ENCODE data around the gene RTN3.

Gene RTN3

GRCh38 chr11:63761931-63762653 is 80.8 kb downstream of the RTN3 start:
- H2BK12ac ChIP-seq (ENCODE audit: low read length), result no peak overlapping the region
- H3K9ac ChIP-seq (ENCODE audit: low read depth, low read length, poor library complexity), result peak overlapping the region; percentile 90
- peak overlapping the region; percentile 95 for H3K4me2 ChIP-seq (ENCODE audit: insufficient read depth, low read length, poor library complexity, severe bottlenecking)
- H2BK15ac ChIP-seq (ENCODE audit: low read length), result peak overlapping the region; percentile 77
- no peak overlapping the region for H3K14ac ChIP-seq (ENCODE audit: low read length)
- H3K27me3 ChIP-seq (ENCODE audit: control insufficient read depth in 3 of 3, insufficient read depth in 3 of 3, low read depth in 1 of 3, low read length in 3 of 3), result no peaks in the 10 kb centered on the region
- peaks cover 27 to 40% of the 10 kb centered on the region in 2 donors for H3K4me1 ChIP-seq (ENCODE audit: control insufficient read depth in 2 of 2, insufficient read depth in 1 of 2, low read depth in 1 of 2, low read length in 2 of 2)
- H3K9me3 ChIP-seq (replicated peaks in 1 of 2; ENCODE audit: control insufficient read depth in 2 of 2, insufficient read depth in 1 of 2, low read depth in 1 of 2, low read length in 2 of 2), result no peaks in the 10 kb centered on the region
- H3K79me1 ChIP-seq (ENCODE audit: low read depth, low read length), result peaks cover 6% of the 10 kb centered on the region
- H3K4me3 ChIP-seq (ENCODE audit: low read length in 2 of 2), result peak overlapping the region in 1 of 2 donors; percentile 89
- peaks cover 8 to 86% of the 10 kb centered on the region in 2 donors for H3K36me3 ChIP-seq (replicated peaks in 1 of 2; ENCODE audit: control insufficient read depth in 2 of 2, insufficient read depth in 2 of 2, low read length in 2 of 2)
- DNase-seq (ENCODE audit: low spot score), result peak; percentile 55
- H2BK120ac ChIP-seq (ENCODE audit: low read depth, low read length), result peak overlapping the region; percentile 64
- no peak overlapping the region for H2AFZ ChIP-seq (ENCODE audit: low read length)
- no CpG with 5 or more reads among the region's 34 CpGs for whole genome bisulfite sequencing, 2 donors (ENCODE audit: extremely low coverage in 2 of 2, insufficient read length in 2 of 2, insufficient replicate concordance in 1 of 2)
- no peak overlapping the region for H3K4ac ChIP-seq (ENCODE audit: low read length)
- H3K27ac ChIP-seq (replicated peaks; ENCODE audit: low read length), result peak overlapping the region; percentile 93
- peak overlapping the region; percentile 94 for H2BK5ac ChIP-seq (ENCODE audit: low read length)
- peak overlapping the region; percentile 97 for H2AK5ac ChIP-seq (ENCODE audit: low read depth, low read length)
- H3K23ac ChIP-seq (ENCODE audit: low read depth, low read length, poor library complexity), result no peak overlapping the region
- H4K91ac ChIP-seq (ENCODE audit: low read depth, low read length, poor library complexity), result no peak overlapping the region
- no peak overlapping the region for H4K8ac ChIP-seq (ENCODE audit: low read depth, low read length)
- H3K18ac ChIP-seq (ENCODE audit: low read length), result peak overlapping the region; percentile 99

GRCh38 chr11:63762654-63763495 is 81.6 kb downstream of the RTN3 start:
- Histone ChIP-seq H2AFZ (ENCODE audit: low read length) (no peak overlapping the region), H3K27ac (replicated peaks; ENCODE audit: low read length) (peak overlapping the region; percentile 93), H2BK5ac (ENCODE audit: low read length) (peak overlapping the region; percentile 94), H3K4me2 (ENCODE audit: insufficient read depth, low read length, poor library complexity, severe bottlenecking) (peak overlapping the region; percentile 95), H3K36me3 (replicated peaks in 1 of 2; ENCODE audit: control insufficient read depth in 2 of 2, insufficient read depth in 2 of 2, low read length in 2 of 2) (peaks cover 8 to 79% of the 10 kb centered on the region in 2 donors), H2BK120ac (ENCODE audit: low read depth, low read length) (peak overlapping the region; percentile 61), H3K14ac (ENCODE audit: low read length) (peak overlapping the region; percentile 99), H3K4me3 (ENCODE audit: low read length in 2 of 2) (peak overlapping the region in 1 of 2 donors; percentile 89), H4K8ac (ENCODE audit: low read depth, low read length) (peak overlapping the region; percentile 100), H3K4ac (ENCODE audit: low read length) (peak overlapping the region; percentile 85), H3K23ac (ENCODE audit: low read depth, low read length, poor library complexity) (peak overlapping the region; percentile 95), H3K18ac (ENCODE audit: low read length) (peak overlapping the region; percentile 99), H2AK5ac (ENCODE audit: low read depth, low read length) (peak overlapping the region; percentile 97), H3K4me1 (ENCODE audit: control insufficient read depth in 2 of 2, insufficient read depth in 1 of 2, low read depth in 1 of 2, low read length in 2 of 2) (peaks cover 29 to 40% of the 10 kb centered on the region in 2 donors), H3K9me3 (replicated peaks in 1 of 2; ENCODE audit: control insufficient read depth in 2 of 2, insufficient read depth in 1 of 2, low read depth in 1 of 2, low read length in 2 of 2) (no peaks in the 10 kb centered on the region), H4K91ac (ENCODE audit: low read depth, low read length, poor library complexity) (peak overlapping the region; percentile 95), H3K9ac (ENCODE audit: low read depth, low read length, poor library complexity) (peak overlapping the region; percentile 99), H3K27me3 (ENCODE audit: control insufficient read depth in 3 of 3, insufficient read depth in 3 of 3, low read depth in 1 of 3, low read length in 3 of 3) (no peaks in the 10 kb centered on the region), H2BK12ac (ENCODE audit: low read length) (peak overlapping the region; percentile 69), H2BK15ac (ENCODE audit: low read length) (peak overlapping the region; percentile 94), H3K79me1 (ENCODE audit: low read depth, low read length) (peaks cover 6% of the 10 kb centered on the region)
- WGBS, 2 donors (ENCODE audit: extremely low coverage in 2 of 2, insufficient read length in 2 of 2, insufficient replicate concordance in 1 of 2), result no CpG with 5 or more reads among the region's 96 CpGs
- DNase-seq (ENCODE audit: low spot score), result peak; percentile 71

GRCh38 chr11:63763496-63764339 is 82.4 kb downstream of the RTN3 start:
- H2BK120ac ChIP-seq (ENCODE audit: low read depth, low read length), result peak overlapping the region; percentile 61
- H3K9ac ChIP-seq (ENCODE audit: low read depth, low read length, poor library complexity), result peak overlapping the region; percentile 99
- peak; percentile 76 for DNase-seq (ENCODE audit: low spot score)
- peak overlapping the region; percentile 93 for H3K27ac ChIP-seq (replicated peaks; ENCODE audit: low read length)
- peaks cover 8 to 70% of the 10 kb centered on the region in 2 donors for H3K36me3 ChIP-seq (replicated peaks in 1 of 2; ENCODE audit: control insufficient read depth in 2 of 2, insufficient read depth in 2 of 2, low read length in 2 of 2)
- H3K79me1 ChIP-seq (ENCODE audit: low read depth, low read length), result peaks cover 6% of the 10 kb centered on the region
- peak overlapping the region; percentile 94 for H2BK15ac ChIP-seq (ENCODE audit: low read length)
- no CpG with 5 or more reads among the region's 82 CpGs for WGBS, 2 donors (ENCODE audit: extremely low coverage in 2 of 2, insufficient read length in 2 of 2, insufficient replicate concordance in 1 of 2)
- peak overlapping the region; percentile 99 for H3K14ac ChIP-seq (ENCODE audit: low read length)
- H3K9me3 ChIP-seq (replicated peaks in 1 of 2; ENCODE audit: control insufficient read depth in 2 of 2, insufficient read depth in 1 of 2, low read depth in 1 of 2, low read length in 2 of 2), result no peaks in the 10 kb centered on the region
- H2BK12ac ChIP-seq (ENCODE audit: low read length), result peak overlapping the region; percentile 69
- no peaks in the 10 kb centered on the region for H3K27me3 ChIP-seq (ENCODE audit: control insufficient read depth in 3 of 3, insufficient read depth in 3 of 3, low read depth in 1 of 3, low read length in 3 of 3)
- H3K23ac ChIP-seq (ENCODE audit: low read depth, low read length, poor library complexity), result peak overlapping the region; percentile 95
- no peak overlapping the region for H4K91ac ChIP-seq (ENCODE audit: low read depth, low read length, poor library complexity)
- no peak overlapping the region for H2AFZ ChIP-seq (ENCODE audit: low read length)
- H3K4me3 ChIP-seq (ENCODE audit: low read length in 2 of 2), result peak overlapping the region in 1 of 2 donors; percentile 89
- peak overlapping the region; percentile 100 for H4K8ac ChIP-seq (ENCODE audit: low read depth, low read length)
- peak overlapping the region; percentile 97 for H2AK5ac ChIP-seq (ENCODE audit: low read depth, low read length)
- H3K4me1 ChIP-seq (ENCODE audit: control insufficient read depth in 2 of 2, insufficient read depth in 1 of 2, low read depth in 1 of 2, low read length in 2 of 2), result peaks cover 29 to 40% of the 10 kb centered on the region in 2 donors
- H3K4ac ChIP-seq (ENCODE audit: low read length), result peak overlapping the region; percentile 85
- H3K4me2 ChIP-seq (ENCODE audit: insufficient read depth, low read length, poor library complexity, severe bottlenecking), result peak overlapping the region; percentile 95
- peak overlapping the region; percentile 76 for H2BK5ac ChIP-seq (ENCODE audit: low read length)
- H3K18ac ChIP-seq (ENCODE audit: low read length), result peak overlapping the region; percentile 99

Measured in neuronal stem cell (in vitro differentiated cells).